SU-DHL-6 (cell line): ENCODE results near the gene BCS1L.

ENCODE experiments used
- CTCF ChIP-seq: fragments of 200-600 bp; sonication (generic); IDR thresholded peaks from one replicate; pipeline ENCODE4 v1.5.1; 2017; ENCODE audit warnings: antibody characterized with exemption, mild to moderate bottlenecking, low read length, moderate library complexity; ENCODE audit not compliant: insufficient read depth, poor library complexity, severe bottlenecking
- EZH2phosphoT487 ChIP-seq: fragments of 200-600 bp; sonication (generic), shearing (Covaris generic); conservative IDR thresholded peaks from 2 replicates; pipeline ENCODE4 v1.6.1; 2018; ENCODE audit warnings: mild to moderate bottlenecking, antibody characterized with exemption, low read length, moderate library complexity, mixed read lengths

- TF ChIP-seq CTCF = no peak
- TF ChIP-seq EZH2phosphoT487 = no peak
These were observed 4.4 kb downstream of the BCS1L start for GRCh38 chr2:218663901-218664300.
